Upper lobe of left lung (tissue), 4 donors: ENCODE data around the gene WIF1.

Source experiments
- CTCF ChIP-seq, 6 experiments: fragments of 450-650 bp in 4 of 6; fragments of 200-600 bp in 2 of 6; sonication (generic) in 2 of 6; IDR thresholded peaks; one replicate each; pipeline ENCODE4 v1.5.1; 2016 to 2019; ENCODE audit warnings: antibody characterized with exemption in 6 of 6
- POLR2A ChIP-seq, 4 donors: fragments of 450-650 bp; IDR thresholded peaks; one replicate each; pipeline ENCODE4 v1.5.1; 2016 to 2017; ENCODE audit warnings: antibody characterized with exemption in 4 of 4, mild to moderate bottlenecking in 2 of 4
- POLR2AphosphoS5 ChIP-seq, 2 donors: sonication (generic); formaldehyde crosslinking; IDR thresholded peaks; one replicate each; pipeline ENCODE4 v1.5.1; 2017; ENCODE audit warnings: antibody characterized with exemption in 2 of 2

DNA sequence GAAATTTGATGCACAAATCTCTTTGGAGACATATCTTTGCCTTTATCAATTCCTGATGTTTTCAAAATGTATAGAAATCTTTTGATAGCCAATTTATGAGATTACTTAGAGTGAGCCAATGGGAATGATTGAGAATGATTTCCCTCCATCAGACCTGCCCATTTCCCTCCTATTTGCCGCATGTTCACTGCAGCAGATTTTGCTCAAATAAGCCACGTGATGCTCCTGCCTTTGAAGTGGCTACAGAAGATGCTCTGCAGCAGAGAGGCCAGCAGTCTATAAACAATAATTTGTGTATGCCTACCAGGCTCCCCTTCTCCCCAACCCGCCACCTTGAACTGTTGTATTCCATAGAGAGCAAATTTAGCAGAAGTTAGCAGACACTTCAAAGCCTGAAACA, 21.9 kb downstream of the WIF1 start:
- no peak for TF ChIP-seq POLR2A (IDR thresholded peaks at IDR 0.05)
- TF ChIP-seq POLR2AphosphoS5 (IDR thresholded peaks at IDR 0.05) = no peak
- no peak for TF ChIP-seq CTCF (IDR thresholded peaks at IDR 0.05)
